Endothelial cell of umbilical vein (primary cell): ENCODE data around the gene PRDM11.

ENCODE experiments used
- CTCF ChIP-seq, 2 donors: IDR thresholded peaks; 1 replicate in 1 of 2; 2 replicates in 1 of 2; pipeline ENCODE4 v1.5.1; 2011; ENCODE audit warnings: low read length in 2 of 2, mild to moderate bottlenecking in 2 of 2, moderate library complexity in 2 of 2, control low read depth in 1 of 2, inconsistent platforms in 1 of 2, low read depth in 1 of 2; ENCODE audit not compliant: insufficient read depth in 1 of 2; ENCODE audit errors: extremely low read depth in 1 of 2
- EZH2 ChIP-seq: IDR thresholded peaks from 2 replicates; pipeline ENCODE4 v1.6.1; 2012; ENCODE audit warnings: borderline replicate concordance, low read depth, mild to moderate bottlenecking, moderate library complexity, low read length, inconsistent platforms; ENCODE audit not compliant: severe bottlenecking
- POLR2AphosphoS5 ChIP-seq: IDR thresholded peaks from 2 replicates; pipeline ENCODE4 v1.6.1; 2012; ENCODE audit warnings: low read depth, mild to moderate bottlenecking, control low read depth, low read length, moderate library complexity; ENCODE audit not compliant: insufficient read depth

DNA sequence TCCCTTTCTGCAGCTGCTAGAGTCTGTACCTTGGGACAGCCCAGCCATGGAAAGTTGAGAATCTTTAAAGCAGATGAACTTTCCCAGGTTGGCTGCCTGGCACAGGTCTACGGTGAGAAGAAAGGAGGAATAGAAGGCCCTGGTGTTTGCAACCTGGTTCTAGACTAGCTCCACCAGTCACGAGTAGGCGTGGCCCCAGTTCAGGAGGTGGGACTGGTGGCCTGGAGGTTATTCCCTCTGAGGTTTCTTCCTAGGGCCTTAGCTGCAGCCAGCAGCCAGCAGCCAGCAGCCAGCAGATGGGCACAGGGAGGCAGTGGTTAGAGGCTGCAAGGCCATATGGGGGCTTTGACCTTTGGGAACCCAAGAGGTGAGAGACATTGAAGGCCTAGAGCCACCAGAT lies 40.9 kb downstream of the PRDM11 start:
- TF ChIP-seq EZH2 (no peak), CTCF (IDR thresholded peaks at IDR 0.05; ENCODE audit: extremely low read depth in 1 of 2, insufficient read depth in 1 of 2, low read depth in 1 of 2, low read length in 2 of 2) (no peak), POLR2AphosphoS5 (no peak)
